ENCODE data around the gene TBC1D1. TPM values are rescaled to one million over a fixed set of nuclear protein-coding genes. Genes with fewer than 3 reads are reported as not detected.

The TBC1D1 gene
- total RNA-seq, 2 donors from 2014 or later: 49.8 to 129 TPM

DNA sequence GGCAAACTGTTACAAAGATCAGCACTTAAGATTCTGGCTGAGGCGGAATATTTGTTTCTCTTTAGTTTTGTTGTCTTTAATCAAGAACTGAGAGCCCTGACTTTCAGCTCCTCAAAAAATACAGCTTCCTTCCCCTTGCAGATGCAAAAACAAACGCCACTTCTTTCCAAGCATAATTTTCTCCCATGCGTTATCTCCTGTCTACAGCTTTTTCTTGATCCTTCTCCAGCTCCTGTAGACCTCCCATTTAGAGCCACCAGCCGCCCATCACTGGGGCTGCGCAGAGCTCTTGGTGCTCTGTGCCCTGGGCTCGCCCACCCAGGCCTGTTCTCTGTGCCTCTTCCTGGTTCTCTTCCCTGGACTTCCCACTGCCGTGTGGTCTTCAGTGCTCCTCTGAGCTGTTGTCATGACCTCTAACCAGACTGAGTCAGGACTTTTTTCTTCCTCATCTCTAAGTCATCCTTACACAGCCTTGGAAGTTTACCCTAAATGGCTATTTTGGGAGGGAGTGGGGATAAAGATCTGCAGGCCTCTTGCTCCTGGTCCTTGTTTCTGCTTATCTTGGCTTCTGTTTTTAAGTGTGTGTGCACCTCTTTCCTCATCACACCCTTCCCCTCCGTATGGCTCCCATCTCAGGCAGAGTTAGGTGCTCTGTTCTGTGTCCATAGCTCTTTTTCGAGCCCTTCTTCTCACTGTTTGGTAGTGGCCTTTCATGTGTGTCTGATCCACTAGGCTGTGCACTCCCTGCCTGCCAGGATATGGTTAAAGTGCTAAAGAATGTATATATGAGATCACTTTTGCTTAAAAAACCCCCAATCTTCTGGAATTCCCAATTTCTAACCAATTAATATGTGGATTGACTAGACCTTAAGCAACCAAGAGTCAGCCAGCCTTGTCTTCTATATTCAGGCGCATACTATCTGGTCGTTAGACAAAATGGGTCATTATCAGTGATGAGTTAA is 191.8 kb downstream of the TBC1D1 start:
- no peak overlapping the region for H3K4me3 ChIP-seq
- 74% methylated on average over 11 of the region's 11 CpGs for WGBS
- H3K27me3 ChIP-seq (replicated peaks; ENCODE audit: insufficient read depth): no peaks in the 10 kb centered on the region
- intact Hi-C loops (cut with DNase I): no loop called here
- peaks cover 8% of the 10 kb centered on the region for H3K4me1 ChIP-seq (replicated peaks)
- DNase-seq (ENCODE audit: low spot score): no peak
- H3K9me3 ChIP-seq: no peaks in the 10 kb centered on the region
- TF ChIP-seq, protein P1, sequence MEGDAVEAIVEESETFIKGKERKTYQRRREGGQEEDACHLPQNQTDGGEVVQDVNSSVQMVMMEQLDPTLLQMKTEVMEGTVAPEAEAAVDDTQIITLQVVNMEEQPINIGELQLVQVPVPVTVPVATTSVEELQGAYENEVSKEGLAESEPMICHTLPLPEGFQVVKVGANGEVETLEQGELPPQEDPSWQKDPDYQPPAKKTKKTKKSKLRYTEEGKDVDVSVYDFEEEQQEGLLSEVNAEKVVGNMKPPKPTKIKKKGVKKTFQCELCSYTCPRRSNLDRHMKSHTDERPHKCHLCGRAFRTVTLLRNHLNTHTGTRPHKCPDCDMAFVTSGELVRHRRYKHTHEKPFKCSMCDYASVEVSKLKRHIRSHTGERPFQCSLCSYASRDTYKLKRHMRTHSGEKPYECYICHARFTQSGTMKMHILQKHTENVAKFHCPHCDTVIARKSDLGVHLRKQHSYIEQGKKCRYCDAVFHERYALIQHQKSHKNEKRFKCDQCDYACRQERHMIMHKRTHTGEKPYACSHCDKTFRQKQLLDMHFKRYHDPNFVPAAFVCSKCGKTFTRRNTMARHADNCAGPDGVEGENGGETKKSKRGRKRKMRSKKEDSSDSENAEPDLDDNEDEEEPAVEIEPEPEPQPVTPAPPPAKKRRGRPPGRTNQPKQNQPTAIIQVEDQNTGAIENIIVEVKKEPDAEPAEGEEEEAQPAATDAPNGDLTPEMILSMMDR (IDR thresholded peaks at IDR 0.05): no peak
- TF ChIP-seq POLR2A (IDR thresholded peaks at IDR 0.05) (no peak), POLR2AphosphoS5 (IDR thresholded peaks at IDR 0.05) (peak; percentile 16)
- H3K27ac ChIP-seq: peak overlapping the region; percentile 41 to 64
- H3K36me3 ChIP-seq: no peaks in the 10 kb centered on the region

DNA sequence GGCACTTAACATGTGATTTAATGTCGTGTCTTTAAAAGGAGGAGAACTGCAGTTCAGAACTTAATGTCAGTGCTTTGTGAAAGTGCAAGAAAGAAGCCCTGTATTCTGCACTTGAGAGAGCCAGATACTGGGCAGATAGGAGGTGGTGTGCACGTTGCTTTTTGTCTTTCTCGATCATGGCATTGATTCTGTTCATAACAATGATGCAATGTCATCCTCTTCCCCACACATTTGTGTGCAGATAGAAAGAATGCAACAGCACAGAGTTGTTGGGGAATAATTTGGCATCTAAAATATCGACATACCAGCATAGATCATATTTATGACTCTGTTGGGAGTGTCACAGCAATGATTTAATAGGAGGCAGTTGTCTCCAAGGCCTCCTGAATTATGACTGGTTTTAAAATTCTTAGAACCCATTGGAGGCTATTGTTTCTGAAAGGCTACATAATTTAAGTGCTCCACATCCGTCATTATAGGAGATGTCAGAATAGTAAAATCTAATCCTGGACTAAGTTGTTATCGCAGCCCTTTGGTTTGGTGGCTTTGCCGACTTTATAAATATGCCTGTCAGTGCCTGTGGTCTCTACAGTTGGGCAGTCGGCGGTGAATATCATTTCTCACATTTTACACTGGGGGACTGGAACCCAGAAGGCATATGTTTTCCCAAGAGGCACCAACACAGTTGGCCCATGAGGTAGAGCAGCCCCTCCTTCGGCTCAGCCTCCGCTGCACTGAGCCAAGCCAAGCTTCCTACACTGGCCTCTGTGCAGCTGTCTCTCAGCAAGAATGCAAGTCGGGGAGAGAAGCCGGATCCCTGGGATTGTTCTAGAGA is 194.2 kb downstream of the TBC1D1 start:
- no peak for DNase-seq (ENCODE audit: low spot score)
- no peaks in the 10 kb centered on the region for H3K36me3 ChIP-seq
- no peak overlapping the region for H3K4me3 ChIP-seq
- H3K27ac ChIP-seq: no peak overlapping the region
- TF ChIP-seq, protein P1 (IDR thresholded peaks at IDR 0.05): no peak
- TF ChIP-seq POLR2AphosphoS5 (IDR thresholded peaks at IDR 0.05) (no peak), POLR2A (IDR thresholded peaks at IDR 0.05) (no peak)
- intact Hi-C loops (cut with DNase I): no loop called here
- no peaks in the 10 kb centered on the region for H3K27me3 ChIP-seq (replicated peaks; ENCODE audit: insufficient read depth)
- 68% methylated on average over 13 of the region's 13 CpGs for WGBS
- no peaks in the 10 kb centered on the region for H3K9me3 ChIP-seq
- H3K4me1 ChIP-seq (replicated peaks): no peaks in the 10 kb centered on the region

DNA sequence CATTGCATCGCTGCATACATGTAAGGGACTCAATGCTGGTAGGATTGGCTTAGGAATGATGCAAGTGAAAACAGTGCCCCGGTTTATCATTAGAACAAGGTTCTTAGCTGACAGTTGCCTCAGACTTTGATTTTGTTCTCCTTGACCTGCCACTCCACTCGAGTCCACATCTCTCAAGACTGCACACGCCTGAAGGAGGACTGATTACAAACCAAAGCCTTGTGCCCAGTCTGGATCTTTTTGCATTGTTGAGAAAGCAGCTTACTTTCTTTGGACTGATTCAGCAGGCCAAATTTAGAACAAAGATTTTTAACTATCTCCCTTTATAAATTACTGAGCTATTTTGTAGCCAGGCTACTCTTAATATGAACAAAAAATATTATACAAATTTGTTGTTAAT is 194.9 kb downstream of the TBC1D1 start:
- no peak for DNase-seq (ENCODE audit: low spot score)
- intact Hi-C loops (cut with DNase I): no loop called here
- WGBS: 56% methylated on average over 4 of the region's 4 CpGs
- Histone ChIP-seq H3K27me3 (replicated peaks; ENCODE audit: insufficient read depth) (no peaks in the 10 kb centered on the region), H3K9me3 (no peaks in the 10 kb centered on the region), H3K27ac (no peak overlapping the region), H3K36me3 (no peaks in the 10 kb centered on the region), H3K4me3 (no peak overlapping the region), H3K4me1 (replicated peaks) (peaks cover 3% of the 10 kb centered on the region)
- TF ChIP-seq, protein P1 (IDR thresholded peaks at IDR 0.05): no peak
- TF ChIP-seq POLR2AphosphoS5 (IDR thresholded peaks at IDR 0.05) (no peak), POLR2A (IDR thresholded peaks at IDR 0.05) (no peak)

DNA sequence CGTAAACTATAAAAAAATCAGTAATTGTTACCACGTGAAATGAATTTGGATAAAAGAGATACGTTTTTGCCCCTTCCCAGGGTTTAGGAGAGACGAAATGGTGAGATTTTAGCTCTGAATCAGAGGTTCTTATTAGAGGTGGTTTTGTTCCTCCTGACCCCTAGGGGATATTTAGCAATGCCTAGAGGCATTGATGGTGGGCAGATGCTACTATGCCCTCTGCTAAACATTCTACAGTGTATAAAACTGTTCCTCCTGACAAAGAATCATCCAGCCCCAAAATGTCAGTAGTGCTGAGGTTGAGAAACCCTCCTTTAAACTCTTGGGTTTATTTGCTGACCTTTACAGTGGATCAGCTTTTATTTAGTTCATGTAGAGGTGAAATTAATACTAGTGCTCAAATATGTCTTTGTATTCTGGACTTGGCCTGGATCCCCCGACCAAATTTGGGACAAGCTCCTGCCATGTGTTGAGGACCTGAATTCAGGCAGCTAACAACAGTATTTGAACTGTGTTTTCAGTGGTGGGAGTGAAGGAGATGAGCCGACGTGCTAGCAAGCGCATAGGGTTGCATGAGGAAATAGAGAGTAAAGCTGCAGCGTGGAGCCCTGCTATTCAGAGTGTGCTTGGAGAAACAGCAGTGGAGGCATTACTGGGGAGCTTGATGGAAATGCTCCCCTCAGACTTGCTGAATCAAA is 195.4 kb downstream of the TBC1D1 start:
- Histone ChIP-seq H3K36me3 (no peaks in the 10 kb centered on the region), H3K4me1 (replicated peaks) (peaks cover 4% of the 10 kb centered on the region), H3K9me3 (no peaks in the 10 kb centered on the region), H3K27me3 (replicated peaks; ENCODE audit: insufficient read depth) (no peaks in the 10 kb centered on the region), H3K4me3 (no peak overlapping the region), H3K27ac (no peak overlapping the region)
- TF ChIP-seq POLR2A (IDR thresholded peaks at IDR 0.05): no peak
- TF ChIP-seq, protein P1 (IDR thresholded peaks at IDR 0.05): no peak
- no peak for TF ChIP-seq POLR2AphosphoS5 (IDR thresholded peaks at IDR 0.05)
- 59% methylated on average over 9 of the region's 9 CpGs for WGBS
- intact Hi-C loops (cut with DNase I): no loop called here
- DNase-seq (ENCODE audit: low spot score): no peak

Measured in prostate gland (tissue), 2 donors.